ENCODE results near the gene TEX101.
"Not testable (repeated sequence)": the region's sequence is repeated elsewhere in the genome, so short reads cannot be mapped to it uniquely, and the experiment has no call there.

TEX101 gene

GRCh38 chr19:43414554-43414953 is at the start of gene TEX101:
TEX101 (plus strand) TSS chr19:43414890; CDS start chr19:43415920, 1,030 bp downstream.
- no peak for DNase-seq

DNA sequence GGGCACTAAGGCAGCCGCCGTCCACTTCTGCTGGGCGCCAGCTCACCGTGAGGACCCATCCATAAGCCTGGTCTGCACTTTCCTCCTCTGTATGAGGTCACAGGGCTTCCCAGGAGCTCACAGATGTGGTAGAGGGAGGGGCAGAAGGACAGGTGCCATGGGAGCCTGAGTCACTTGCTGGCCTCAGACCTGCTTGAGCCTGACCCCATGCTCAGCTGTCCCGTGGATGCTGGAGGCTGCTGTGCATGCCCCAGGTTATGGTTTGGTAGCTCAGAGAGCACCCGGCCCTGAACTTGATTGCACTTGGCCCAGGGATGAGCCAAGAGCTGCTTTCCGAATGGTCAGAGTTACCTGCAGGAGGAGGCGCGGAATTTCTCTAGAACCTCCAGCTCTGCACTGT is 49.0 kb upstream of the TEX101 start:
- DNase-seq: not testable (repeated sequence)

- no peak for DNase-seq
Observed at GRCh38 chr19:43367822-43368221, 46.9 kb upstream of the TEX101 start.

- DNase-seq: not testable (repeated sequence)
Observed at GRCh38 chr19:43368897-43369296, 45.8 kb upstream of the TEX101 start.

DNA sequence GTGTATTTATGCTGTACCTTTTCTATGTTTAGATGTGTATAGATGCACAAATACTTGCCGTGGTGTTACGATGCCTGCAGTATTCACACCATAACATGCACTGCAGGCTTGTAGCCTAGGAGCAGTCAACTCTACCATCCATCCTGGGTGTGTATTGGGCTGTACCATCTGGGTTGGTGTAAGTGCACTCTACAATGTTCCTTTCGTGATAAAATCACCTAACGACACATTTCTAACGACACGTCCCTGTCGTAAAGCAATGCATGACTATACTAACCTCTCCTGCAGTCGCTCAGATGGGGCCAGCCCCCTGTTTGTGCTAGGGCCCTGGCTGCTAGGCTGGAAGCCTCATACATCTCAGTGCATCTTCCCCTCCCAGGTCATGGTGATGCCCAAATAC is 42.8 kb upstream of the TEX101 start:
- DNase-seq: no peak

DNA sequence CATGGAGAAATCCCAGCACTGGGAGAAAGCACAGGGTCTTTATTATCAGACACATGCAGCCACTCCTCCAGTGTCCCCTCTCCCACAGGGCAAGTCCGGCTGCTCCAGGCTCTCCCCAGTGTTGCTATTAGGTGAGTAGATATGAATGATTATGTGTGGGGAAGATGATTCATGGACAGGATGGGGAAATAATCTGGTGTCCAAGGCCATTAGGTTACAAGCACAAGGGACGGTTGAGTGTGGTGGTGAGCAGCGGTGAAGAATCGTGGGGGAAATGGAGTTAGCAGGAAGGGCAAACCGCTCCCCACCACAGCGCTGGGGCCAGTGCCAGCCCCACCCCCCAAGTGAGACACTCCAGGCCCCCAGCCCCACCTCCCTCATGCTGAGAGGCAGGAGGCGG is 42.2 kb upstream of the TEX101 start:
- DNase-seq: no peak

DNA sequence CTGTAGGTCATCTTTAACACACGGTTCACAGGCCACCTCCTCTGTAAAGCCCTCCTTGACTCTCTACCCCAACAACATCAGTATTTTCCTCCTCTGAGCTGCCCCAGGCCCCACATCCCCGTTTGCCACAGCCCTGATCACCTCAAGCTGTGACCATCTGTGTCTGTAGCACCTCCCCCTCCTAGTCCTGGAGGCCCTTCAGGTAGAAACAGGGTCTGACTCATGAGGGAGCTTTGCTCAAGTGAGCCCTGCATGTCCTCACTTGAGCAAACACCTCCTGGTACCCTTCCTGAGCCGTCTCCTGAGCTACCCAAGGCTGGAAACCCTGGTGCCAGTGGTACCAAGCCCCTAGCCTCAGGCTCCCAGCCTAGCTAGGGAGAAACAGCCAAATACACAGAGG is 37.1 kb upstream of the TEX101 start:
- not testable (repeated sequence) for DNase-seq

DNA sequence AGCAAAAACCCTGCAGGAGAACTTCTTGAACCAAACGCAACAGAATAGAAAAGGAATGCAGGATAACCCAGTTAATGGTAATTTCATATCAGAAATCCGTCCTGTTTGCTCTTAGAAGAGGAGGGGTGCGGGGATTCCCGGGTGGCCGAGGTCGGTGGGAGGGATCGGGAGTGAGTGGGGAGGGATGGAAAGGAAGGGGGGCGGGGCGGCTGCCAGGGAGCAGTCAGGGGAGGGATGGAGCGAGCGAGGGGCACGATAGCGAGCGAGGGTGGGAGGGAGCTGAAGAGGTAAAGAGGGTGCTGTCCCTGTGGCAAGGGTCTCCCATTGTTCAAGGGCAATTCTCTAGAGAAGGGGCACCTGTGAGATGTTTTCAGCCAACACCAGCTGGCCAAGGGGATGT is 34.7 kb upstream of the TEX101 start:
- DNase-seq: no peak

GRCh38 chr19:43380771-43381386 is 33.8 kb upstream of the TEX101 start:
- DNase-seq: no peak

- DNase-seq: not testable (repeated sequence)
Observed at GRCh38 chr19:43382586-43383216, 32.0 kb upstream of the TEX101 start.

- DNase-seq: not testable (repeated sequence)
Observed at GRCh38 chr19:43383254-43383653, 31.4 kb upstream of the TEX101 start.

DNA sequence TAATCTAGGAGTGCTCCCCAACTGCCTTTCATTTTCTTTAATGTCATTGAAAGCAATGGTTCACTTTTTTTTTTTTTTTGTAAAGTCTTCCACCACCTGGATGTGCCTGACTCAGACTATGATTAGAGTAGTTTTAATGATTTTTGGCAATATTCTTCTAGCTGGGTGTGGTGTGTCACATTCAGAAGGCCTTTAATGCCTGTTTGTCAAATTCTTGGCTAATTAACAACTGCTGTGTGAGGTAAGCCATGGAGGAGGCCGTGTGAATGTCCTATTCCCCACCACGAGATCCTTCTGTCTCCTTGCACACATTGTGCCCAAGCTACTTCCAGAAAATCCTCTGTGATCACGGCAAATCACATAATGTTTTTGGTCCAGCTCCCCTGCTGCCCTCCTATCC is 30.9 kb upstream of the TEX101 start:
- not testable (repeated sequence) for DNase-seq

GRCh38 chr19:43390903-43391551 is 23.7 kb upstream of the TEX101 start:
- not testable (repeated sequence) for DNase-seq

DNA sequence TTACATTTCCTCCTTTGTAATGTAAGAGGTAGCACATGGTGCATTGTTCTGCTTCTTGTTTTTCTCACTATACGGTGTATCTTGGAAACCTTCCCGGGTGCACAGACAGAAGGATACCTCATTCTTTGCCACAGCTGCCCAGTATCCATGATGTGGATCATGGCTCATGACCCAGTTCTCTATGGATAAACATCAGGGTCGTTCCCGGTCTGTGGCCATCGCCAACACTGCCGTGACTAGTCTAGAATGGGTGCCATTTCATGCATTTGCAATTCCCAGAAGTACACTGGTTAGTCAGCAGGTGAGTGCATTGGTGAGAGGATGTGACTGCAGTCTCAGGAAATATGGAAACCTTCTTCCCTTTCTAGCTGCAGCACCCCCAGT is 23.1 kb upstream of the TEX101 start:
- not testable (repeated sequence) for DNase-seq

DNA sequence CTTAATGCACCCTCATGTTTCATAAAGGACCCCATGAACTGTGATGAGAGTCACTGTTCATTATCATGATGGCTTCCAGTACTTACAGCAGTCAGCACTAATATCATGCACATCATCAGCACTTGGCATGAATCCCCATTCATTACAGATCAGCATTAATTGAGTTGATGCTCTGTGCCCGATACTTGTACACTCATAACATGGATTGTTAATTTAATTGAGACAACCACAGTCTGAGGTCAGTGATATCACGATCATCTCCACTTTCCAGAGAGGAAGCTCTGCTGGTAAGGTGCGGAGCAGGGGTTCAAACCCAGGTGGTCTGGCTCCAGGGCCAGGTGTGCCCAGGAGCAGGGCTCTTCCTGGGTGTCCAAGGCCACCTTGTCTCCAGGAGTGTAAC is 21.2 kb upstream of the TEX101 start:
- DNase-seq: not testable (repeated sequence)

- DNase-seq: no peak
Observed at GRCh38 chr19:43395561-43395960, 19.1 kb upstream of the TEX101 start.

GRCh38 chr19:43406297-43406696 is 8.4 kb upstream of the TEX101 start:
- DNase-seq: no peak

DNA sequence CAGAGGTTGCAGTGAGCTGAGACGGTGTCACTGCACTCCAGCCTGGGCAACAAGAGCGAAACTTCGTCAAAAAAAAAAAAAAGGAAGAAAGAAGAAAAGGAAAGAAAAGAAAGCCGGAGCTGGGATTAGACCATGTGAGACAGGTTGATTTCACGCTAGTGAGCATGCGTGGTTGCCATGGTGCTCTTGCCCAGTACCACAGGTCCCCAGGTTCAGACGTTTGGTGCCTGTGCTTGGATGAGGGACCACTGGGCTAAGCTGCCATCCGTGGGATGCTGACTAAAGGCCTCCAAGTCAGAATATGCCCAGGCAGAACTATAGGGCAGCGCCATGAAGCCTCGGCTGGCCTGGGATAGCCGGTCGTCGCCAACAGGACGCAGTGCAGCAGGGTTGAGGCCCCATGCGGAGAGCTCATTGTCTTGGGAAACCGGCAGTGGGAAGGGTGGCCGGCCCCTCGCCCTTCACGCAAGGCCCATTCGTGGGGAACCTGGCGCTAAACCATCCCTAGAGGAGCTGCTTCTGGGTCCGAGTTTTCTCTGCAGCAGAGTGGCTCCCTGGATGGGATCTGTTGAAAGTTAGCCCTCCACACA is 7.2 kb upstream of the TEX101 start:
- DNase-seq: no peak

DNA sequence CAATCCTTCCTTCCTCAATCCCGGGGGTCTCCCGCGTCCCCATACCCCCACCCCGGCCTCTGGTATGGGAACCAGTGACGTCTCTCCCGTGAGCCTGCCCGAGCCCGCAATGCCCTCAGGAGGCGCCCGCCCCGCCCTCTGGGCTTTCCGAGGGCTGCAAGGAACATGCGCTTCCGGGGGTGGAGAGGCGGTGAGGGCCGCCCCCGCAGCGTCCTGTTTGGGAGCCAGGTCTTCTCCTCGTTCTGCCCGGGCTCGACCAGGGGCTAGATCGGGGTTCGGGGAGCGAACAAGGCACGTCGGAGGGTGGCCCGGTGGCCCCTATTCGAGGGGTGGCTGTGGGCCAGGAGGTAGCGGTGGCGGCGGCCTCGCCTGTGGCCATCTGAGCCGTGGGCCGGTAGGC is 6.6 kb upstream of the TEX101 start:
- DNase-seq: no peak

GRCh38 chr19:43409415-43409814 is 5.3 kb upstream of the TEX101 start:
- no peak for DNase-seq

DNA sequence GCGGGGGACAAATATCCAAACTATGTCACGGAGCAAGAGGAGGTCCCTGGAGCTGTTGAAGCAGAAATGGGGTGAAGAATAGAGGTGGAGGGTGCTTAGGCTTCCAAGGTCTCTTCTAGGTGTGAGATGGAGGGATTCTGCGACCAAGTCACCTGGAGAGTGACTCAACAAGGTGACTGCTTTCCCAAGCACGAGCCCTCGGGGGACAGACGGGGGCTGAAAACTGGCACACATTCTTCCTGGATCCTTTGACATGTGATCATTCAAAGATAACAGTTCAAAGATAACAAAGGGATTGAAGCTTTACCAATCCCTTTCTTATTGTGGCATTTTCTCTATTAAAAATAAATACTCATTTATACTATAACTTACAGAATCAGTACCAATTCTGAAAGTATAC is 2.2 kb upstream of the TEX101 start:
- DNase-seq: no peak

GRCh38 chr19:43416951-43417623 is 2.4 kb downstream of the TEX101 start:
- no peak for DNase-seq

- DNase-seq: no peak
Observed at GRCh38 chr19:43420954-43421353, 6.3 kb downstream of the TEX101 start.

Measured in stimulated activated CD4-positive, alpha-beta T cell treated with anti-CD3 and anti-CD28 coated beads, Interleukin-2, amount 100 ng/mL, for 48 hours (primary cell).